RPMI8226 (cell line): ENCODE measurements around the gene SMIM28.

ENCODE experiments used
- DNase-seq: peaks from one replicate; pipeline ENCODE4 v3.0.0-alpha.2; 2015

Gene SMIM28

GRCh38 chr6:138374815-138375214, 2.9 kb upstream of the SMIM28 start:
- no peak for DNase-seq

DNA sequence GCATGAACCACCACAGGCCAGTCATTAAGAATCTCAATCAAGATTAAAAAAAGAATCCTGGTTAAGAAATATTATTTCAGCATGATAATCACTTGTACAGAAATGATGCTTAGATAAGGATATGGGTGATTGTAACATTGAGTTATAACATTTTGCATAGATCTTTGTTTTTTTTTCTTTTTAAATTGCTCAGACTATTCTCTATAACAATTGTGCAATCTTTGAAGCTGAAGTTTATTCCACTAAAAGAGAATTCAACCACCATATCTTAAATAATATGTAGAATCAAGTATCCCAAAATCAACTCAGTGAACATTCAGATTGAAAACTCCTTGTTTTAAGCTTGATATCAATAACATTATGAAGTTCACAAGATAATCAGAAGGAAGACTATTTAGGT, 663 bp upstream of the SMIM28 start:
- no peak for DNase-seq

GRCh38 chr6:138378463-138378862, 758 bp downstream of the SMIM28 start:
- DNase-seq: no peak

DNA sequence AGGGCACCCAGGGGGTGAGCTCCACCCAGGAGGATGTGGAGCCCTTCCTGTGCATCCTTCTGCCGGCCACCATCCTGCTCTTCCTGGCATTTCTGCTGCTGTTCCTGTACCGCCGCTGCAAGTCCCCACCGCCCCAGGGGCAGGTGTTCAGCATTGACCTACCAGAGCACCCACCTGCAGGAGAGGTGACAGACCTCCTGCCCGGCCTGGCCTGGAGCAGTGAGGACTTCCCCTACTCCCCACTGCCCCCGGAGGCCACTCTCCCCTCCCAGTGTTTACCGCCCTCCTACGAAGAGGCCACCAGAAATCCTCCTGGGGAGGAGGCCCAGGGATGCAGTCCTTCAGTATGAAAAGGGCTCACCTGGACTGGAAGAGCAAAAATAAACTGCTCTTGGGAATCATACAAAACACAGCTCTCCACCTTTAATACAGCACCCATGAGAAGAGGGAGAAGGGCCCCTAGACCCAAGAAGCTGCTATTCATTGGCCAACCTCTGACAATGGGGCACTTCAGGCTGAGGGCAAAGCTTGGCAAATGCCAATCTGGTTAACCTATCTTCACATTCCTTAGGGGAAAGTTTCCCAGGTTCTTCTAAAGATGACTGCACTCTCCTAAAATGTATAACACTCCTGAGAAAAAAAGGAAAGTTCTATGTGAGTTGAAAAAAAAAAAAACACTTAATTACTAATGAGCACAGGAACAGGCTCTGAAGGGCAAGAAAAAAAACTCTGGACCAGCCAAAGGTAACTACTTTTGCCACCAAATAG, 5.0 kb downstream of the SMIM28 start:
- no peak for DNase-seq

DNA sequence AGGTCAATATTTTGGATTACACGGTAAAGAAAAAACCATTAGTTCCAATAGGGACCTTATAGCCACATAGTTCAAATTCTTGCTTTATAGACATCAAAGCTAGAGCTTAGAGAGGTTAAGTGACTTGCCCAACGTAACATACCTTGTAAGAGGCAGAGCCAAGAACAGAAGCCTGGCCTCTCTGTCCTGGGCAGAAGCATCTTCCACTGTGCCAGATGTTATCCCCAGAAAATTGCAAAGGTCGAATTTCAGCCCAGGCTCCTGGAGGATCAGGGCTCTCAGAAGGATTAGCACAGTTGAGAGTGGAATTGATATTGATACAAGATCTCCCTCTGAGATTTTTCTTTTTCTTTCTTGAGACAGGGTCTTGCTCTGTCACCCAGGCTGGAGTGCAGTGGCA, 6.1 kb downstream of the SMIM28 start:
- no peak for DNase-seq

DNA sequence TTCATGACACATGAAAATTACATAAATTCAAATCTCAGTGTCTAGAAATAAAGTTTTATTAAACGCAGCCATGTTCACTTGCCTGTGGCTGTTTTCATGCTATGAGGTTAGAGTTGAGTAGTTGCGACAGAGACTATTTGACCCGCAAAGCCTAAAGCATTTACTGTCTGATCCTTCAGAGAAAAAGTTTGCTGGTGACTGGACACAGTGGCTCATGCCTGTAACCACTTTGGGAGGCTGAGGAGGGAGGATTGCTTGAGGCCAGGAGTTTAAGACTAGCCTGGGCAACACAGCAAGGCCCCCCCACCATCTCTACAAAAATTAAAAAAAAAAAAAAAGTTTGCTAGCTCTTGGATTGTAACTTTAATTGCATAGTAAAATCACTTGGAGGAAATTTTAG, 9.2 kb downstream of the SMIM28 start:
- no peak for DNase-seq

GRCh38 chr6:138387577-138388368, 10.1 kb downstream of the SMIM28 start:
- no peak for DNase-seq

DNA sequence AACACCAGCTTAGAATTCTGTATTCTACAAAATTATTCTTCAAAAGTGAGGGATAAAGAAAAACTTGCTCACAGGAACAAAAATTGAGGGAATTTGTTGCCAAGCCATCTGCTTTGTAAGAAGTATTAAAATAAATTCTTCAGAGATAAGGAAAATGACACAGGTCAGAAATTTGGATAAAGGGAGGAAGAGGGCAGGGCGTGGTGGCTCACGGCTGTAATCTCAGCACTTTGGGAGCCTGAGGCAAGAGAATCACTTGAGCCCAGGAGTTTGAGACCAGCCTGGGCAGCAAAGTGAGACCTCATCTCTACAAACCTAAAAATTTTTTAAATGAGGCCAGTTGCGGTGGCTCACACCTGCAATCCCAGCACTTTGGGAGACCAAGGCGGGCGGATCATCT, 11.8 kb downstream of the SMIM28 start:
- DNase-seq: no peak

GRCh38 chr6:138393871-138394783, 16.4 kb downstream of the SMIM28 start:
- DNase-seq: no peak

- DNase-seq: no peak
Observed at GRCh38 chr6:138396709-138397108, 19.0 kb downstream of the SMIM28 start.

GRCh38 chr6:138397128-138398122, 19.7 kb downstream of the SMIM28 start:
- no peak for DNase-seq

DNA sequence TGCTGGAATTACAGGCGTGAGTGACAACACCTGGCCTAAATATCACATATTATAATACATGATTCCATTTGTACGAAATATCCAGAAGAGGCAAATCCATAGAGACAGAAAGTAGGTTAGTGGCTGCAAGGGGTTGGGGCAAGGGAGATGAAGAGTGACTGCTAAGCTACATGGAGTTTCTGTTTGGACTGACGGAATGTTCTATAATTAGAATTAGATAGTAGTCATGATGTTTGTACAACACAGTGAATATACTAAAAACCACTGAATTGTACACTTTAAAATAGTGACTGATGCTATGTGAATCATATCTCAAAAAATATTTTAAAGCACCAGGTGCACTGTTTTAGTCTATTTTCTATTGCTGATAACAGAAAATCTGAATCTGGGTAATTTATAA, 22.6 kb downstream of the SMIM28 start:
- DNase-seq: no peak

GRCh38 chr6:138401960-138402837, 24.5 kb downstream of the SMIM28 start:
- no peak for DNase-seq

DNA sequence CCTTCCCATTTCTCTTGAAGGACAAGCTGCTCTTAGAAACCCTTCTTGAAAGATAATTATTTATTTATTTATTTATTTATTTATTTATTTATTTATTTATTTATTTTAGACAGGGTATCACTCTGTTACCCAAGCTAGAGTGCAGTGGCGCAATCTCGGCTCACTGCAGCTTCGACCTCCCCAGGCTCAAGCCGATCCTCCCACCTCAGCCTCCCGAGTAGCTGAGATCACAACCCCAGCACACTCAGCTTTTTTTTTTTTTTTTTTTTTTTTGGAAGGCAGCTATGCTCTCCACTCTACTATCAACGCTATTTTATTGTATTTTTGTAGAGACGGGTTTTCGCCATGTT, 25.1 kb downstream of the SMIM28 start:
- no peak for DNase-seq

DNA sequence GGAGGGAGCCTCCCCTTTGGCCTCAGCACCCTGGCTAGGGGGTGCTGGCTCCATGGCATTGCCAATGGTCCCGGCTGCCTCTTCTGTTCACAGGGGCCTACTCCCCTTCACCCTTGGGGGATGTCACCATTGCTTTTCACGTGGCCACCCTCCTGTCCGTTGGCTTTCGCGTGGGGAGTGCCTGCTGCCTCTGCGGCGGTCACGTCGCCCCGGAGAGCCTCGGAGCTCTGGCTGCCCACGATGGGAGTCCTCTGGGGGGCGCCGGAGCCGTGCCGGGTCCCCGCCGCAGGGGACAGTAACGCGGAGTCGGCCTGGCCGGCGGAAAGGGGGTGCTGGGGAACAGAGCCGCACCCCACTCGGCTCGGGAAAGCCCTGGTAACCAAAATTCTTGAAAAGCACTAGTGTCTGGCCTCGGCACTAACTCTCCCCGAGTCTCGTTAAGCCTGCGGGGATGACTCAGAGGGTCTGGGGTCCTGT, 25.7 kb downstream of the SMIM28 start:
- DNase-seq: peak; percentile 22

- DNase-seq: peak; percentile 95
Observed at GRCh38 chr6:138403801-138404665, 26.3 kb downstream of the SMIM28 start, which contains the start of gene HEBP2. Gene HEBP2 (plus strand): TSS chr6:138404223. CDS start chr6:138404496, 273 bp downstream.

GRCh38 chr6:138404666-138405337, 27.1 kb downstream of the SMIM28 start:
- DNase-seq: no peak

DNA sequence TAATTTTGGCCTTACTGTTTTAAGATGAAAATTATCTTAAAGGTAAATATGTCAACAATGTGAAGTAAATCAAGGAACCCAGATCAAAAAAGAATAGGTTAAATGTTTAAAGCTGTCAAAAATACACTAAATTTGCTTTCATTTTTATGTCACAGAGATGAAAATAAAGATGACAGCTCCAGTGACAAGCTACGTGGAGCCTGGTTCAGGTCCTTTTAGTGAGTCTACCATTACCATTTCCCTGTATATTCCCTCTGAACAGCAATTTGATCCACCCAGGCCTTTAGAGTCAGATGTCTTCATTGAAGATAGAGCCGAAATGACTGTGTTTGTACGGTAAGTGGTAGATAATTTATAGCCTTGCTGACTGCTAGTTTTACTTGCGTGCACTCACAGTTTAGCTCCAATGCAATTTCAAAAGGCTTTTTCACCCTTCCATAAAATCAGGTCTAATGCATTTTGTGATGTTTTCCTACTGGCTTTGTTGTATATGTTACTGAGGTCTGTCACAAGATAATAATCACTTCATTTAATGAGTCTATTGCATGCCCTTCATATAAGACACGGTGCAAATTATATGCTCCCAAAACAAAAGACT, 28.2 kb downstream of the SMIM28 start:
- DNase-seq: no peak

- DNase-seq: peak; percentile 6
Observed at GRCh38 chr6:138406443-138406842, 28.7 kb downstream of the SMIM28 start.
